SU-DHL-6 (cell line): ENCODE measurements around the gene CDCA7.
"Not testable (repeated sequence)": the region's sequence is repeated elsewhere in the genome, so short reads cannot be mapped to it uniquely, and the experiment has no call there.

Source experiments
- CTCF ChIP-seq: fragments of 200-600 bp; sonication (generic); IDR thresholded peaks from one replicate; pipeline ENCODE4 v1.5.1; 2017; ENCODE audit warnings: antibody characterized with exemption, mild to moderate bottlenecking, low read length, moderate library complexity; ENCODE audit not compliant: insufficient read depth, poor library complexity, severe bottlenecking
- EZH2phosphoT487 ChIP-seq: fragments of 200-600 bp; sonication (generic), shearing (Covaris generic); conservative IDR thresholded peaks from 2 replicates; pipeline ENCODE4 v1.6.1; 2018; ENCODE audit warnings: mild to moderate bottlenecking, antibody characterized with exemption, low read length, moderate library complexity, mixed read lengths

DNA sequence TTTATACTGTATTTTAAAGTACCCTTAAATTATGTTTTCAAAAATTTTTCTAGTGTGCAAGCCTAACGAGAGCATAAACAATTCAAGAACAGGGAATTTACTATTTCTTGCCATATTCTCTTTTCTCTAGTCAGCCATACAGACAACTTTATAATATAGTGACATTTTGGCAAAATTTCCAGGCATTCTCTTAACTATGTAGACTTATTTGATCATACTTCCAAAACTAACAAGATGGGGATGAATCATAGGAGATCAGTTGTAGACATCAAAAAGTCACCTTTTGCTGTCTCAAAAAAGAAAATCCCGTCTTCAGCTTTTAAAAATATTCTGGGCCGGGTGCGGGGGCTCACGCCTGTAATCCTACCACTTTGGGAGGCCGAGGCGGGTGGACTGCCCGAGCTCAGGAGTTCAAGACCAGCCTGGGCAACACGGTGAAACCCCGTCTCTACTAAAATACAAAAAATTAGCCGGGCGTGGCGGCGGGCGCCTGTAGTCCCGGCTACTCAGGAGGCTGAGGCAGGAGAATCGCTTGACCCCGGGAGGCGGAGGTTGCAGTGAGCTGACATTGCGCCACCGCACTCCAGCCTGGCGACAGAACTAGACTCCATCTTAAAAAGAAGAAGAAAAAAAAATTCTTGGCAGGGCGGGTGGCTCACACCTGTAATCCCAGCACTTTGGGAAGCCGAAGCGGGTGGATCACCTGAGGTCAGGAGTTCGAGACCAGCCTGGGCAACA is 61.9 kb downstream of the CDCA7 start:
- TF ChIP-seq CTCF, EZH2phosphoT487: not testable (repeated sequence)
